Pancreas (tissue), 8 donors: ENCODE data around the gene SPECC1. TPM values are rescaled to one million over a fixed set of nuclear protein-coding genes. Genes with fewer than 3 reads are reported as not detected.

ENCODE experiments used
- polyA plus RNA-seq, 2 donors: library from polyadenylated mRNA; stranded (reverse); fragments of 200-250 nt; gene quantifications; one replicate each; pipeline ENCODE4 v1.2.3, GENCODE V29; 2013
- total RNA-seq, 6 donors: library from RNA; stranded (reverse); fragmentation: NEBNext Ultra II Directional in 4 of 6; extraction: Animal tissue kit (Norgen Biotek cat#: 25700) in 4 of 6; gene quantifications; one replicate each; pipeline versions ENCODE4 v1.2.1 to v1.2.4, GENCODE V29; 2021 to 2023
- donor health status: healthy with polysubstance abuse.
- donor health status: DM: no; HTN: no; CAD: no; lungs with moderate emphysema.
- donor health status: DM: no; HTN: no; CAD: no.
- donor health status: Bipolar disorder and iron deficiency.
- donor health status: DM: yes; HTN: yes; CAD: no.
- donor health status: DM: no; HTN: no; CAD: no.
- donor health status: DM: no; HTN: no; CAD: no.
- donor health status: DM: yes; HTN: yes; CAD: no.

The SPECC1 gene
- total and polyA plus RNA-seq, 8 donors: 5.6 to 22.2 (median 8.1) TPM

Other genes starting within 250 kb of the SPECC1 start
- gene ULK2, start 141.4 kb upstream of the SPECC1 start, total RNA-seq: 10 to 100 TPM in 1 of 6 donors, 1 to 10 TPM in 5; 3.1 to 12.5 (median 6.2) TPM
- 1 to 10 TPM; 5.1 to 5.4 TPM for gene ULK2, start 141.4 kb upstream of the SPECC1 start, polyA plus RNA-seq
- 10 to 100 TPM; 10.7 to 25.5 (median 12.8) TPM for gene AKAP10, start 31.5 kb upstream of the SPECC1 start, total RNA-seq
- 1 to 10 TPM; 4.0 to 7.5 TPM for gene AKAP10, start 31.5 kb upstream of the SPECC1 start, polyA plus RNA-seq